ENCODE data around the gene GALNT1.
A peak's percentile ranks its signal among the peaks of the same experiment; 100 is the strongest.

GALNT1 gene

DNA sequence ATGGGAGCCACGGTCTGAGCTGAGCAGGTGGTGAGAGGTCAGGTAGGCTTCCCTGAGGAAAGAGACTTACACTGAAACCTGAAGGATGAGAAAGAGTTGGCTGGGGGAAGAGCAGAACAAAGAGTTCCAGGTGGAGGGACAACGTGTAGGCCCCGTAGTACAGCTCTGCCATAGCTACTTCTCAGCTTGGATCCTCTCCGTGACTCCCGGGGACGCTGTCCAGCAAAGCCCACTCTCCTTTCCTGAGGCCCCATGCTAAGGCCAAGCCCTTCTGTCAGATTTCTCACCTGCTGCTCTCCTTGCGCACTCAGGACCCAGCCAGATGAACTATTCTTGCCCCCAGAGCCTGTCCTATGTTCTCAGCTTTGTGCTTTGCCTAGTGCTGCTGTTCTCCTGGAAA, 173.8 kb downstream of the GALNT1 start:
- Histone ChIP-seq H3K4me3 (ENCODE audit: low read length) (no peak overlapping the region), H3K4me2 (ENCODE audit: low read length) (no peak overlapping the region), H3K79me2 (ENCODE audit: control insufficient read depth, low read length) (no peaks in the 10 kb centered on the region), H3F3A (ENCODE audit: control insufficient read depth, insufficient read depth) (no peaks in the 10 kb centered on the region), H3K9me3 (ENCODE audit: control insufficient read depth, insufficient read depth, low read length) (no peaks in the 10 kb centered on the region), H4K20me1 (ENCODE audit: control insufficient read depth, insufficient read depth, low read depth, low read length) (no peaks in the 10 kb centered on the region; the same call in 1 of the 2 replicates), H3K27ac (ENCODE audit: low read depth, low read length) (no peak overlapping the region), H3K9me2 (replicated peaks; ENCODE audit: control insufficient read depth, low read length) (no peaks in the 10 kb centered on the region), H3K4me1 (ENCODE audit: control insufficient read depth, low read length) (no peaks in the 10 kb centered on the region), H3K27me3 (ENCODE audit: control insufficient read depth, low read length) (no peaks in the 10 kb centered on the region), H3K36me3 (ENCODE audit: control insufficient read depth, low read length) (no peaks in the 10 kb centered on the region)
- TF ChIP-seq CTCF (IDR thresholded peaks at IDR 0.05; ENCODE audit: low read depth, low read length, poor library complexity, severe bottlenecking) (no peak), EZH2phosphoT487 (IDR thresholded peaks at IDR 0.05; ENCODE audit: borderline replicate concordance, low read length) (no peak)

GRCh38 chr18:35756506-35757117, 175.1 kb downstream of the GALNT1 start:
- Histone ChIP-seq H3K79me2 (ENCODE audit: control insufficient read depth, low read length) (no peaks in the 10 kb centered on the region), H3K36me3 (ENCODE audit: control insufficient read depth, low read length) (no peaks in the 10 kb centered on the region), H3K27ac (ENCODE audit: low read depth, low read length) (no peak overlapping the region), H3K27me3 (ENCODE audit: control insufficient read depth, low read length) (no peaks in the 10 kb centered on the region), H3F3A (ENCODE audit: control insufficient read depth, insufficient read depth) (no peaks in the 10 kb centered on the region), H3K4me2 (ENCODE audit: low read length) (no peak overlapping the region), H4K20me1 (ENCODE audit: control insufficient read depth, insufficient read depth, low read depth, low read length) (no peaks in the 10 kb centered on the region; the same call in 1 of the 2 replicates), H3K4me1 (ENCODE audit: control insufficient read depth, low read length) (no peaks in the 10 kb centered on the region), H3K4me3 (ENCODE audit: low read length) (no peak overlapping the region), H3K9me3 (ENCODE audit: control insufficient read depth, insufficient read depth, low read length) (no peaks in the 10 kb centered on the region), H3K9me2 (replicated peaks; ENCODE audit: control insufficient read depth, low read length) (no peaks in the 10 kb centered on the region)
- no peak for TF ChIP-seq EZH2phosphoT487 (IDR thresholded peaks at IDR 0.05; ENCODE audit: borderline replicate concordance, low read length)
- peak; percentile 75 for TF ChIP-seq CTCF (IDR thresholded peaks at IDR 0.05; ENCODE audit: low read depth, low read length, poor library complexity, severe bottlenecking)
